ENCODE measurements around the gene BPNT1. TPM values are rescaled to one million over a fixed set of nuclear protein-coding genes. Genes with fewer than 3 reads are reported as not detected.
A peak's percentile ranks its signal among the peaks of the same experiment; 100 is the strongest.

BPNT1 gene
- total and polyA plus RNA-seq, 2 of the 13 experiments (the other 11 are each of a cell fraction or from before 2014, with no cell fraction given) = 35.2 to 43.9 TPM

DNA sequence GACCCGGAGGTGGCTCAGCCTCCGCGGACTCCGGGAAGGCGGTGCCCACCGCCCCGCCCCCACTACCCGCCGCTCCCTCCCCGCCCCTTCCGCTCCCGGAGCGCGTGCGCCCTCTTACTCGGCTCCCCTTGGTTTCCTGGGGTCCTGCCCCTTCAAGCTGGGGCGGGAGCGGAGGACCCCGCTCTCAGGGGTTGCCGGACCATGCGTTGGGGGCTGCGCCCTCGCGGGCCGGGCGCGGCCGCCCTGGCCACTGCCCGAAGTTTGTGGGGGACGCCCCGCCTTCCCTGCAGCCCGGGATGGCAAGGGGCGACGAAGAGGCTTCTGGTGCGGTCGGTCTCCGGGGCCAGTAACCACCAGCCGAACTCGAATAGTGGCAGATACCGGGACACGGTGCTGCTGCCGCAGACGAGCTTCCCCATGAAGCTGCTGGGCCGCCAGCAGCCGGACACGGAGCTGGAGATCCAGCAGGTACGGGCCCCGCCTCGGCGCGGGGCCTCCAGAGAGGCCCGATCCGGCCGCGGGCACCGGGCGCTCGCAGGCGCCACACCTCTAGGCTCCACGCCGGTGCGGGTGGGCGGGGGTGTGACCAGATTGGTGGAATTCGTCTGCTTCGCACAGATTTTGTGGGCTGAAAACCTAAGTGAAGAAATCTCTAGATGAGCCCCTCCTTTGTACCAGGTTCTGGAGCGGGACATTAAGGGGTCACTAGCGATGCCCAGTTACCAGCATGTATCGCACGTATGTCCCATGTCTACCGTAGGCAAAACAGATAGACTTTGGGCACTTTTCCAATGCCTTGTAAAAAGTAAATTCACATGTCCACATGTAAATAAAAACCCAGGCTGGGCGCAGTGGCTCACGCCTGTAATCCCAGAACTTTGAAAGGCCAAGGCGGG, 4.7 kb upstream of the BPNT1 start, which contains the start of gene IARS2 (continued):
- TF ChIP-seq PAXIP1 (CRISPR knock-in tag; conservative IDR thresholded peaks at IDR 0.05) (peak; percentile 20; the same call in 1 of the 2 replicates), MIER3 (CRISPR knock-in tag; IDR thresholded peaks at IDR 0.05; ENCODE audit: borderline replicate concordance) (0 out of 2 replicates have a peak, but pooled peaks have one; percentile 11), CBX1 (IDR thresholded peaks at IDR 0.05; ENCODE audit: low read depth) (peak; percentile 60), ZNF44 (CRISPR knock-in tag; IDR thresholded peaks at IDR 0.05) (no peak), SCMH1 (CRISPR knock-in tag; IDR thresholded peaks at IDR 0.05; ENCODE audit: borderline replicate concordance) (no peak), RBAK (CRISPR knock-in tag; IDR thresholded peaks at IDR 0.05) (no peak), MYNN (CRISPR knock-in tag; IDR thresholded peaks at IDR 0.05; ENCODE audit: low read depth) (0 out of 2 replicates have a peak, but pooled peaks have one; percentile 54), HOXD1 (CRISPR knock-in tag; IDR thresholded peaks at IDR 0.05) (peak; percentile 5; the same call in 1 of the 2 replicates), BCLAF1 (IDR thresholded peaks at IDR 0.05) (no peak), ZMYM4 (CRISPR knock-in tag; IDR thresholded peaks at IDR 0.05) (peak; percentile 34), NCOA1 (CRISPR knock-in tag; IDR thresholded peaks at IDR 0.05) (no peak; the same call in 1 of the 2 replicates), ZSCAN12 (CRISPR knock-in tag; IDR thresholded peaks at IDR 0.05) (0 out of 2 replicates have a peak, but pooled peaks have one; percentile 42), KMT2A (CRISPR knock-in tag; IDR thresholded peaks at IDR 0.05) (peak; percentile 80; the same call in 1 of the 2 replicates), SP140L (CRISPR knock-in tag; IDR thresholded peaks at IDR 0.05; ENCODE audit: borderline replicate concordance) (no peak), SMC3 (IDR thresholded peaks at IDR 0.05; ENCODE audit: low read length) (no peak), ZNF572 (CRISPR knock-in tag; IDR thresholded peaks at IDR 0.05) (no peak), CEBPB (IDR thresholded peaks at IDR 0.05; ENCODE audit: borderline replicate concordance, low read depth, low read length) (no peak)
- TF ChIP-seq, protein P1, sequence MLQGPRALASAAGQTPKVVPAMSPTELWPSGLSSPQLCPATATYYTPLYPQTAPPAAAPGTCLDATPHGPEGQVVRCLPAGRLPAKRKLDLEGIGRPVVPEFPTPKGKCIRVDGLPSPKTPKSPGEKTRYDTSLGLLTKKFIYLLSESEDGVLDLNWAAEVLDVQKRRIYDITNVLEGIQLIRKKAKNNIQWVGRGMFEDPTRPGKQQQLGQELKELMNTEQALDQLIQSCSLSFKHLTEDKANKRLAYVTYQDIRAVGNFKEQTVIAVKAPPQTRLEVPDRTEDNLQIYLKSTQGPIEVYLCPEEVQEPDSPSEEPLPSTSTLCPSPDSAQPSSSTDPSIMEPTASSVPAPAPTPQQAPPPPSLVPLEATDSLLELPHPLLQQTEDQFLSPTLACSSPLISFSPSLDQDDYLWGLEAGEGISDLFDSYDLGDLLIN (CRISPR knock-in tag; IDR thresholded peaks at IDR 0.05; ENCODE audit: borderline replicate concordance) = peak; percentile 20; the same call in 1 of the 2 replicates
- TF ChIP-seq, protein P2, sequence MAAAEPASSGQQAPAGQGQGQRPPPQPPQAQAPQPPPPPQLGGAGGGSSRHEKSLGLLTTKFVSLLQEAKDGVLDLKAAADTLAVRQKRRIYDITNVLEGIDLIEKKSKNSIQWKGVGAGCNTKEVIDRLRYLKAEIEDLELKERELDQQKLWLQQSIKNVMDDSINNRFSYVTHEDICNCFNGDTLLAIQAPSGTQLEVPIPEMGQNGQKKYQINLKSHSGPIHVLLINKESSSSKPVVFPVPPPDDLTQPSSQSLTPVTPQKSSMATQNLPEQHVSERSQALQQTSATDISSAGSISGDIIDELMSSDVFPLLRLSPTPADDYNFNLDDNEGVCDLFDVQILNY (CRISPR knock-in tag; conservative IDR thresholded peaks at IDR 0.05) = 0 out of 2 replicates have a peak, but pooled peaks have one; percentile 52

Data from HepG2 (cell line).